ENCODE results near the gene MAPK8.

Gene MAPK8

DNA sequence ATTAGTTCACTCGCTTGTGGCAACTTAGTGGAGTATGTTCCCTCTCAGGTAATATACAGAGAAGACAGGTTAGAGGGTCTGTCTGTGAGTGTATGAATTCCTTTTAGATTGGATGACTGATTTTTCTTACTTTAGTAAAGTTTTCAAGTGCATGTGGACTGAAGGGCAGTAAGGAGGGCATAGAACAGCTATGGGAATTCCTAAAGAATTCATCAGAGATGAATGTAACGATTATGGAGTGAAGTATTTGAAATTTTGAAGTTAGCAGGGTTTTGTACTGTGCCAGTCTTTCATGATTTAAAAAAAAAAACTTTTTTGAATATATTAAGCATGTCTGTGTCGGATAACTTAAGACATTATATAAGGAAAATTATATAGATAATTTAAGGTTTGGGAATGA, 15.5 kb downstream of the MAPK8 start:
- no peak for DNase-seq (ENCODE audit: low read depth, low spot score)
- no peaks in the 10 kb centered on the region for H3K36me3 ChIP-seq (ENCODE audit: insufficient read depth, insufficient read length, low read length)
- H3K9ac ChIP-seq (ENCODE audit: insufficient read length, low read depth) = no peak overlapping the region
- H3K9me3 ChIP-seq (ENCODE audit: insufficient read depth, low read length) = no peaks in the 10 kb centered on the region
- H3K4me3 ChIP-seq (ENCODE audit: insufficient read length, low read depth) = no peak overlapping the region
- no peak for TF ChIP-seq ZNF274 (IDR thresholded peaks at IDR 0.05; ENCODE audit: low read depth, low read length)
- no peak for TF ChIP-seq SUZ12 (IDR thresholded peaks at IDR 0.05; ENCODE audit: extremely low read depth, insufficient read depth, insufficient read length)
- no peak for TF ChIP-seq YY1 (IDR thresholded peaks at IDR 0.05; ENCODE audit: insufficient read depth, insufficient read length)
- H3K27me3 ChIP-seq (ENCODE audit: insufficient read depth, insufficient read length) = no peaks in the 10 kb centered on the region
- no peaks in the 10 kb centered on the region for H3K4me1 ChIP-seq (ENCODE audit: insufficient read depth, insufficient read length)

DNA sequence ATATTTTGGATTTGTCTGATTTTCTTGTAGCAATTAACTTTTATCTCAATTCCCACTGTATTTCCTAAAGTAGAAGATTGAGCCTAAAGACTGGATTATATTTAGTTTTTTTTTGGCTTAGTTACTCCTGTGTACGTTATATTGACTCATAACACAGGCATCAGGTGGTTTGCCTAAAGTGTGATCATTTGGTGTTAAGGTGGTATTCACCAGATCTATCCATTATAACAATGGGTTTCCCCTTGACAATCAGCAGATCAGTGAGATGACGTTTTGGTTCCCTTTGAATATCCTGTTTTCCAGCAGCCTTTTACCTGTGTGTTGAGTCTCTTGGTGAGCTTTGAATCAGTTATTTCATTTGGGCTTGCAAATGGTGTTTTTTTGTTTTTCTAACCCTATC, 18.1 kb downstream of the MAPK8 start:
- DNase-seq (ENCODE audit: low read depth, low spot score) = no peak
- no peak overlapping the region for H3K9ac ChIP-seq (ENCODE audit: insufficient read length, low read depth)
- H3K27me3 ChIP-seq (ENCODE audit: insufficient read depth, insufficient read length) = no peaks in the 10 kb centered on the region
- no peaks in the 10 kb centered on the region for H3K4me1 ChIP-seq (ENCODE audit: insufficient read depth, insufficient read length)
- TF ChIP-seq YY1 (IDR thresholded peaks at IDR 0.05; ENCODE audit: insufficient read depth, insufficient read length) = no peak
- no peak for TF ChIP-seq SUZ12 (IDR thresholded peaks at IDR 0.05; ENCODE audit: extremely low read depth, insufficient read depth, insufficient read length)
- no peak for TF ChIP-seq ZNF274 (IDR thresholded peaks at IDR 0.05; ENCODE audit: low read depth, low read length)
- no peaks in the 10 kb centered on the region for H3K9me3 ChIP-seq (ENCODE audit: insufficient read depth, low read length)
- H3K36me3 ChIP-seq (ENCODE audit: insufficient read depth, insufficient read length, low read length) = no peaks in the 10 kb centered on the region
- no peak overlapping the region for H3K4me3 ChIP-seq (ENCODE audit: insufficient read length, low read depth)

DNA sequence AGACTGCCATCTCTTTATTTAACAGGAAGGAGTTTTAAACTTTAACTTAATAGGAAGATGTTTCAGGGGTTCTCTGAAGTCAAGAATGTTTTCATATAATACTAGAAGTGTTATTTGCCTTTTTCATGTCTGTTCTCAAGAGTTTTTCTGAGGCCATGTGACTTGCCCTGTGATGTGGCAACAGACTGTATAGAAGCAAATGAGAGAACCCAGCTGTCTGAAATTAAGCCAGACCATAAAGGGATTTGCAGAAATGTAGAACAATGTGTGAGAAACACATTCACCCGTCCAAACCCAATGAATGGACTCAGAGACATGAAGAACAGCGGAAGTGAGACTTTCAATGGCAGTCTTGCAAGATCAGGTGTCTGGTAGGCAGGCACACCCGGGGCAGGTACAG, 23.8 kb downstream of the MAPK8 start:
- no peaks in the 10 kb centered on the region for H3K36me3 ChIP-seq (ENCODE audit: insufficient read depth, insufficient read length, low read length)
- no peaks in the 10 kb centered on the region for H3K4me1 ChIP-seq (ENCODE audit: insufficient read depth, insufficient read length)
- peaks cover 19% of the 10 kb centered on the region; the same call in 1 of the 2 replicates for H3K9me3 ChIP-seq (ENCODE audit: insufficient read depth, low read length)
- no peak overlapping the region for H3K4me3 ChIP-seq (ENCODE audit: insufficient read length, low read depth)
- TF ChIP-seq ZNF274 (IDR thresholded peaks at IDR 0.05; ENCODE audit: low read depth, low read length) (no peak), YY1 (IDR thresholded peaks at IDR 0.05; ENCODE audit: insufficient read depth, insufficient read length) (no peak)
- no peaks in the 10 kb centered on the region for H3K27me3 ChIP-seq (ENCODE audit: insufficient read depth, insufficient read length)
- H3K9ac ChIP-seq (ENCODE audit: insufficient read length, low read depth) = no peak overlapping the region
- DNase-seq (ENCODE audit: low read depth, low spot score) = no peak

DNA sequence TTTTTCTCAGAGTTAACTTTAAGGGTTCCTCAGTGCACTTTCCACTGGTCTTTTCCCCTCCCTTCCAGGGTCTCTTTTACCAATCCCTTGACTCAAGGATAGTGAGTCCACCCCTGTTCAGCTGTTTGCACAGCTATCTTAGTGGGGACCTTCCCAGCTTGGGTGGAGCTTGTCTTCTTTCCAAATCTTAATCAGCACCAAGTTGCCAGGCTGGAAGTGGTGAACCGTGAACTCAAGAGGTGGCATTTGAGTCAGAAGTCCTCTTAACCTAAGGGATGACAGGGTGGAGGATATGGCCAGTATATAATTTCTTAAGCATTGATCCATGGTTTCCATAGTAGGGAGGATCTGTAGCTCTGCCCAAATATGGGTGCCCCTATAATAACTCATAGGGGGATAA, 25.0 kb downstream of the MAPK8 start:
- no peaks in the 10 kb centered on the region for H3K27me3 ChIP-seq (ENCODE audit: insufficient read depth, insufficient read length)
- TF ChIP-seq YY1 (IDR thresholded peaks at IDR 0.05; ENCODE audit: insufficient read depth, insufficient read length) (no peak), SUZ12 (IDR thresholded peaks at IDR 0.05; ENCODE audit: extremely low read depth, insufficient read depth, insufficient read length) (no peak), ZNF274 (IDR thresholded peaks at IDR 0.05; ENCODE audit: low read depth, low read length) (no peak)
- H3K4me1 ChIP-seq (ENCODE audit: insufficient read depth, insufficient read length) = no peaks in the 10 kb centered on the region
- no peak overlapping the region for H3K4me3 ChIP-seq (ENCODE audit: insufficient read length, low read depth)
- DNase-seq (ENCODE audit: low read depth, low spot score) = no peak
- H3K9ac ChIP-seq (ENCODE audit: insufficient read length, low read depth) = no peak overlapping the region
- H3K36me3 ChIP-seq (ENCODE audit: insufficient read depth, insufficient read length, low read length) = no peaks in the 10 kb centered on the region
- peaks cover 19% of the 10 kb centered on the region; the same call in 1 of the 2 replicates for H3K9me3 ChIP-seq (ENCODE audit: insufficient read depth, low read length)

DNA sequence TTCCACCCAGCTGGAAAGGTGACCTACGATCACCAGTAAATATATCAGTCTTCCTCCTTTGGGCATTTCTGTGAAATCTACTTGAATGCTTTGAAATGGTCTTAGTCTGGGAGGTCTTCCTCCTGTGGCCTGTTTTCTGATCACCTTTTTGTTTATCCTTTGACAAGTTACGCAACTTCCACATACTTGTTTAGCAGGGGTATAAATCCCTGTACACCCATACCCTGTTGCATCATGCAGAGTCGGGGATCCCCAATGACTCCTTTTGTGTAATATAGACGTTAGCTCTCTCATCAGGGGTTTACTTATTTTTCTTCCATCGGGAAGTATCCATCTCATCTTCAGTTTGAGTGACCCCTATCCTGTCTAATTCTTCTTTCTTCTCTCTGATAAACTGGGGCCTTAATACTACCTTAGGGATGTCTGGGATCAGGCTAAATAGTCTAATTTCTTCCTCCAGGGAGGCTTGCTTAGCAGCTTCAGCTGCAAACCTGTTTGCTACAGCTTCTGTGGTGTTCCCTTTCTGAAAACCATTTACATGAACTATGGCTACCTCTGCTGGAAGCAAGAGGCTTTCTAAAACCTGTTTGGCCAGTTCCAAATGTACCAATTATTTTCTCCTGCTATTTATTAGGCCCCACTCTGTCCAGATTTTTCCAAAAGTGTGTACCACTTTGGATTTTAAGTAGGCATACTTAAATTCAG, 25.8 kb downstream of the MAPK8 start:
- Histone ChIP-seq H3K4me3 (ENCODE audit: insufficient read length, low read depth) (no peak overlapping the region), H3K36me3 (ENCODE audit: insufficient read depth, insufficient read length, low read length) (peaks cover 4% of the 10 kb centered on the region), H3K9me3 (ENCODE audit: insufficient read depth, low read length) (peaks cover 19% of the 10 kb centered on the region; the same call in 1 of the 2 replicates), H3K27me3 (ENCODE audit: insufficient read depth, insufficient read length) (no peaks in the 10 kb centered on the region), H3K4me1 (ENCODE audit: insufficient read depth, insufficient read length) (no peaks in the 10 kb centered on the region), H3K9ac (ENCODE audit: insufficient read length, low read depth) (no peak overlapping the region)
- DNase-seq (ENCODE audit: low read depth, low spot score) = no peak
- TF ChIP-seq SUZ12 (IDR thresholded peaks at IDR 0.05; ENCODE audit: extremely low read depth, insufficient read depth, insufficient read length) = no peak
- no peak for TF ChIP-seq YY1 (IDR thresholded peaks at IDR 0.05; ENCODE audit: insufficient read depth, insufficient read length)
- TF ChIP-seq ZNF274 (IDR thresholded peaks at IDR 0.05; ENCODE audit: low read depth, low read length) = no peak

DNA sequence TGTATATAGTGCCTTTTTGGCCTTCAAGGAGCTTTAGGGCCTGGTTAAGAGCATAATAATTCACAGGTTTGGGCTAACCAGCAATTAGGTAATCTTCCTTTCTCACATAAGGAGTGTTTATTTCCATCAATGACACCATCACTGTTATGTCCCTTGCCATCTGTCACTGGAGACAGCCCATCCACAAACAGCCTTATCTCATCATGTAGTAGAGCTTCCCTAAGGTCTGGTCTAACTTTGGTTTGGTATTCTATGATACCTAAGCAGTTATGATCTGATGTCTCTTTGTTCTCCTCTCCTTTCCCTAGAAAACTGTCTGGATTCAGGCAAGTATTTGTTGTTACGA, 26.4 kb downstream of the MAPK8 start:
- TF ChIP-seq YY1 (IDR thresholded peaks at IDR 0.05; ENCODE audit: insufficient read depth, insufficient read length) (no peak), ZNF274 (IDR thresholded peaks at IDR 0.05; ENCODE audit: low read depth, low read length) (no peak), SUZ12 (IDR thresholded peaks at IDR 0.05; ENCODE audit: extremely low read depth, insufficient read depth, insufficient read length) (no peak)
- no peaks in the 10 kb centered on the region for H3K4me1 ChIP-seq (ENCODE audit: insufficient read depth, insufficient read length)
- H3K36me3 ChIP-seq (ENCODE audit: insufficient read depth, insufficient read length, low read length) = peaks cover 4% of the 10 kb centered on the region
- no peaks in the 10 kb centered on the region for H3K27me3 ChIP-seq (ENCODE audit: insufficient read depth, insufficient read length)
- peaks cover 19% of the 10 kb centered on the region; the same call in 1 of the 2 replicates for H3K9me3 ChIP-seq (ENCODE audit: insufficient read depth, low read length)
- H3K4me3 ChIP-seq (ENCODE audit: insufficient read length, low read depth) = no peak overlapping the region
- DNase-seq (ENCODE audit: low read depth, low spot score) = no peak
- H3K9ac ChIP-seq (ENCODE audit: insufficient read length, low read depth) = no peak overlapping the region

DNA sequence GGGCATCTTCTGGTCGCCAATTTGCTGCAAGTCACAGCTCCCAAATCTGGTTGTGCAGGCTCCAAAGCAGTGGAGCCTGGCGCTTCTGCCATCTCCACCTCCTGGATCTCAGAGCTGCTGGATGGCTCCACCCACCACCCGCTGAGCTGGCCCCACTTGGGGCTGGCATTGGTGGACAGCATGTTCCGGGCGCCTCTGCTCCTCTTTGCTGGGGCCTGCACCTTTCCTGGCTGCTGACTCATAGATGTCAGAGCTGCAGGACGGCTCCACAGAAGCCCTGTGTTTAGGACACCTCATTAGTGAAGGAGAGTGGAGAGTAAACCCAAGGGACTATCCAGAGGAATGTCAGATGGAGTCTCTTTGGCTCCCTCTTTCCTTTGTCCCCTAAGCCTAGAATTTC, 27.4 kb downstream of the MAPK8 start:
- Histone ChIP-seq H3K36me3 (ENCODE audit: insufficient read depth, insufficient read length, low read length) (peaks cover 4% of the 10 kb centered on the region), H3K4me1 (ENCODE audit: insufficient read depth, insufficient read length) (no peaks in the 10 kb centered on the region), H3K27me3 (ENCODE audit: insufficient read depth, insufficient read length) (no peaks in the 10 kb centered on the region), H3K9me3 (ENCODE audit: insufficient read depth, low read length) (peaks cover 19% of the 10 kb centered on the region; the same call in 1 of the 2 replicates), H3K4me3 (ENCODE audit: insufficient read length, low read depth) (no peak overlapping the region), H3K9ac (ENCODE audit: insufficient read length, low read depth) (no peak overlapping the region)
- DNase-seq (ENCODE audit: low read depth, low spot score) = no peak
- TF ChIP-seq YY1 (IDR thresholded peaks at IDR 0.05; ENCODE audit: insufficient read depth, insufficient read length) (no peak), SUZ12 (IDR thresholded peaks at IDR 0.05; ENCODE audit: extremely low read depth, insufficient read depth, insufficient read length) (no peak), ZNF274 (IDR thresholded peaks at IDR 0.05; ENCODE audit: low read depth, low read length) (no peak)
